Keratinocyte (primary cell): ENCODE data around the gene MGRN1. TPM values are rescaled to one million over a fixed set of nuclear protein-coding genes. Genes with fewer than 3 reads are reported as not detected.

Source experiments
- DNase-seq: peaks from one replicate; pipeline ENCODE4 v3.0.0-alpha.2; 2011; ENCODE audit warnings: low read depth, missing footprints, low spot score
- FAIRE-seq: peaks from 2 replicates; lab custom pipeline; 2011; peaks lifted over from hg19 to GRCh38; lab: Jason Lieb, UNC
- H2AFZ ChIP-seq: 2 replicates; pipeline ENCODE4 v1.6.0; 2012; ENCODE audit warnings: low read length, control low read depth, inconsistent platforms; ENCODE audit not compliant: control insufficient read depth
- H3K27ac ChIP-seq: 2 replicates; pipeline ENCODE4 v1.5.1; 2011; ENCODE audit warnings: low read length; ENCODE audit not compliant: control insufficient read depth, insufficient read depth
- H3K27me3 ChIP-seq: 3 replicates; pipeline ENCODE4 v1.6.0; 2011; ENCODE audit warnings: low read length; ENCODE audit not compliant: control insufficient read depth, insufficient read depth; ENCODE audit errors: extremely low read depth
- H3K36me3 ChIP-seq, 2 experiments: 2 replicates in 1 of 2; 3 replicates in 1 of 2; pipeline ENCODE4 v1.5.1; 2011; ENCODE audit warnings: low read length in 2 of 2, mild to moderate bottlenecking in 1 of 2; ENCODE audit not compliant: control insufficient read depth in 2 of 2, insufficient read depth in 2 of 2; ENCODE audit errors: extremely low read depth in 1 of 2
- H3K4me1 ChIP-seq: 3 replicates; pipeline ENCODE4 v1.5.1; 2011; ENCODE audit warnings: low read length; ENCODE audit not compliant: control insufficient read depth, insufficient read depth; ENCODE audit errors: extremely low read depth
- H3K4me2 ChIP-seq: 3 replicates; pipeline ENCODE4 v1.6.0; 2011; ENCODE audit warnings: low read depth, low read length; ENCODE audit not compliant: control insufficient read depth, insufficient read depth; ENCODE audit errors: extremely low read depth
- H3K4me3 ChIP-seq, 3 experiments: fragments of 200-600 bp in 1 of 3; sonication (generic) in 1 of 3; 2 replicates in 2 of 3; 3 replicates in 1 of 3; pipeline ENCODE4 v1.5.1; 2011 to 2016; ENCODE audit warnings: low read length in 3 of 3, mild to moderate bottlenecking in 3 of 3, control low read depth in 2 of 3, inconsistent platforms in 1 of 3, low read depth in 1 of 3, mixed read lengths in 1 of 3, mixed run types in 1 of 3, moderate library complexity in 1 of 3; ENCODE audit not compliant: control insufficient read depth in 2 of 3, insufficient read depth in 2 of 3; ENCODE audit errors: extremely low read depth in 1 of 3
- H3K79me2 ChIP-seq: 2 replicates; pipeline ENCODE4 v1.6.0; 2012; ENCODE audit warnings: low read length; ENCODE audit not compliant: control insufficient read depth, insufficient read depth
- H3K9ac ChIP-seq: 3 replicates; pipeline ENCODE4 v1.6.0; 2011; ENCODE audit warnings: low read length; ENCODE audit not compliant: control insufficient read depth, insufficient read depth; ENCODE audit errors: extremely low read depth
- H3K9me1 ChIP-seq: 3 replicates; pipeline ENCODE4 v1.6.0; 2011; ENCODE audit warnings: low read length; ENCODE audit not compliant: control insufficient read depth, insufficient read depth; ENCODE audit errors: extremely low read depth
- H3K9me3 ChIP-seq: 2 replicates; pipeline ENCODE4 v1.5.1; 2012; ENCODE audit warnings: low read depth, low read length; ENCODE audit not compliant: control insufficient read depth
- H4K20me1 ChIP-seq: 3 replicates; pipeline ENCODE4 v1.6.0; 2011; ENCODE audit warnings: low read length; ENCODE audit not compliant: control insufficient read depth, insufficient read depth; ENCODE audit errors: extremely low read depth
- CTCF ChIP-seq, 3 experiments: IDR thresholded peaks in 1 of 3; conservative IDR thresholded peaks in 1 of 3; optimal IDR thresholded peaks in 1 of 3; 2 replicates in 2 of 3; 3 replicates in 1 of 3; pipeline versions ENCODE3 to v1.5.1; 2011; ENCODE audit warnings: low read length in 3 of 3, mild to moderate bottlenecking in 3 of 3, moderate library complexity in 2 of 3, control low read depth in 1 of 3, inconsistent platforms in 1 of 3; ENCODE audit not compliant: insufficient read depth in 2 of 3; ENCODE audit errors: extremely low read depth in 1 of 3
- EZH2 ChIP-seq: IDR thresholded peaks from one replicate; pipeline ENCODE4 v1.6.1; 2012; ENCODE audit warnings: inconsistent platforms, mild to moderate bottlenecking, low read length, moderate library complexity
- dilution Hi-C: fragments of 300-500 bp; cut with MboI; formaldehyde crosslinking; loops from one replicate; pipeline ENCODE4 v1.7.0; 2020; ENCODE audit warnings: low sequenced_read_pairs; ENCODE audit not compliant: extremely low pct_ligation_motif_present
- polyA plus RNA-seq, 5 experiments: library from polyadenylated mRNA; depleted of rRNA in 3 of 5; stranded (reverse) in 3 of 5; stranded (forward) in 1 of 5; unstranded in 1 of 5; fragments of >200 nt; gene quantifications; 1 replicate in 1 of 5; 2 replicates in 3 of 5; 3 replicates in 1 of 5; pipeline versions ENCODE4 v1.2.1 to v1.2.3, GENCODE V29; 2011 to 2012; ENCODE audit warnings: missing spikeins in 2 of 5, low read depth in 1 of 5, low replicate concordance in 1 of 5

The MGRN1 gene
- polyA plus RNA-seq, 1 donor (not counting 4 experiments of a cell fraction or from before 2014, with no cell fraction given): 1.9 TPM

- H3K36me3 ChIP-seq: peaks cover 0 to 4% of the 10 kb centered on the region in 2 experiments
- H3K9me1 ChIP-seq: no peaks in the 10 kb centered on the region
- FAIRE-seq: no peak
- H3K27me3 ChIP-seq: no peaks in the 10 kb centered on the region
- peak overlapping the region; percentile 87 for H3K9ac ChIP-seq
- peaks cover 33% of the 10 kb centered on the region for H3K4me1 ChIP-seq
- H4K20me1 ChIP-seq: no peaks in the 10 kb centered on the region
- H3K4me2 ChIP-seq: peak overlapping the region; percentile 89
- no peak for TF ChIP-seq CTCF (optimal IDR thresholded peaks at IDR 0.05 in 1 of 3, IDR thresholded peaks at IDR 0.05 in 1 of 3, conservative IDR thresholded peaks at IDR 0.05 in 1 of 3; ENCODE audit: extremely low read depth in 1 of 3, insufficient read depth in 2 of 3, low read length in 3 of 3)
- peaks cover 35% of the 10 kb centered on the region for H3K79me2 ChIP-seq
- dilution Hi-C loops: no loop called here
- no peak for DNase-seq
- H3K4me3 ChIP-seq: peak overlapping the region; percentile 65 to 83 (median 68)
- peak overlapping the region; percentile 78 for H3K27ac ChIP-seq
- peak overlapping the region; percentile 53 for H2AFZ ChIP-seq
- no peaks in the 10 kb centered on the region for H3K9me3 ChIP-seq
These were observed 10.7 kb upstream of the MGRN1 start for GRCh38 chr16:4613636-4614570.

DNA sequence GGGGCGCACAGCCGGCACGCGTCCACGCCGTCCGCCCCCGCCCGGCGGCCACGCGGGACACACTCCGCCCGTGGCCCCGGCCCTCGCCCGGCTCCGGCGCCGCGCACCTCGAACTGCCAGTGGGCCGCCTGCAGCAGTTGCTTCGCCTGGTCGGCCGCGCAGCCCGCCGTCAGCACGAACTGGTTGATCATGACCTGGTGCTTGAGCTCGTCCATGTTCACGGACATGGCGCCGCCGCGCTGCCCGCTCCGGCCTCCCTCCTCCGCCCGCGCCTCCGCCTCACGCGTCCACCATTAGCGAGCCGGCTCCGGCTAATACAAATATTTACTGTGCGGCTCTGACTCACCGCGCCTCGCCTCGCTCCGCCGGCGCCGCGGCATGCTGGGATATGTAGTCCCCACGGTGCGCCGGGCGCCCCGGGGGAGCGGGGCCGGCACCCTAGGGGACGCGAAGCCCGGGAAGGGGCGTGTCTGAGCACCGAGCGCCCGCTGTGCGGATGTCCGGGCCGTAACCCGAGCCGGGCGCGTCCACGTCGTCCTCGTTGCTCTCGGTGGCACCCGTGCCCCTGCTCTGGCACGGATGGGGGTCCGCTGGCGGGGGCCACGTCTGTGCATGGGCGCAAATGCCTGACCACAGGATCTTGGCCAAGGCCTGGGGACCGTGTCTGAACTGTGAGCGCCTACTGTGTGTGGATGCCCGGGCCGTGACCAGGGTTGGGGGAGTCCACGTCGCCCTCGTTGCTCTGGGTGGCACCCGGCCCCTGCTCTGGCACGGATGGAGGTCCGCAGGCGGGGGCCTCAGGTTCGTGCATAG lies 9.8 kb upstream of the MGRN1 start, which contains the start of gene UBALD1:
Gene UBALD1 (minus strand): TSS at position 318 of the 813 bp plus-strand sequence. CDS start 91 bp downstream, at position 227.
- H3K27ac ChIP-seq: peak within 1 kb of the TSS; percentile 84
- peaks cover 35% of the 10 kb centered on the region for H3K79me2 ChIP-seq
- TF ChIP-seq CTCF (optimal IDR thresholded peaks at IDR 0.05 in 1 of 3, IDR thresholded peaks at IDR 0.05 in 1 of 3, conservative IDR thresholded peaks at IDR 0.05 in 1 of 3; ENCODE audit: extremely low read depth in 1 of 3, insufficient read depth in 2 of 3, low read length in 3 of 3) (no peak), EZH2 (no peak)
- peak within 1 kb of the TSS; percentile 65 to 83 (median 68) for H3K4me3 ChIP-seq
- no peaks in the 10 kb centered on the region for H4K20me1 ChIP-seq
- H3K9ac ChIP-seq: peak within 1 kb of the TSS; percentile 87
- peaks cover 38% of the 10 kb centered on the region for H3K4me1 ChIP-seq
- H3K4me2 ChIP-seq: peak within 1 kb of the TSS; percentile 89
- DNase-seq (peak; percentile 41), FAIRE-seq (peak; percentile 65)
- H3K27me3 ChIP-seq: no peaks in the 10 kb centered on the region
- dilution Hi-C loops: no loop called here
- no peaks in the 10 kb centered on the region for H3K9me1 ChIP-seq
- no peaks in the 10 kb centered on the region for H3K9me3 ChIP-seq
- H3K36me3 ChIP-seq: peaks cover 0 to 4% of the 10 kb centered on the region in 2 experiments
- H2AFZ ChIP-seq: peak within 1 kb of the TSS; percentile 95
